Measurements from ENCODE around the gene BRAP. TPM values are rescaled to one million over a fixed set of nuclear protein-coding genes. Genes with fewer than 3 reads are reported as not detected.
"Not testable (repeated sequence)": the region's sequence is repeated elsewhere in the genome, so short reads cannot be mapped to it uniquely, and the experiment has no call there.

The BRAP gene
- total RNA-seq, 5 donors from 2014 or later (not counting 1 experiment from before 2014, with no cell fraction given): 20.4 to 23.3 (median 20.6) TPM

DNA sequence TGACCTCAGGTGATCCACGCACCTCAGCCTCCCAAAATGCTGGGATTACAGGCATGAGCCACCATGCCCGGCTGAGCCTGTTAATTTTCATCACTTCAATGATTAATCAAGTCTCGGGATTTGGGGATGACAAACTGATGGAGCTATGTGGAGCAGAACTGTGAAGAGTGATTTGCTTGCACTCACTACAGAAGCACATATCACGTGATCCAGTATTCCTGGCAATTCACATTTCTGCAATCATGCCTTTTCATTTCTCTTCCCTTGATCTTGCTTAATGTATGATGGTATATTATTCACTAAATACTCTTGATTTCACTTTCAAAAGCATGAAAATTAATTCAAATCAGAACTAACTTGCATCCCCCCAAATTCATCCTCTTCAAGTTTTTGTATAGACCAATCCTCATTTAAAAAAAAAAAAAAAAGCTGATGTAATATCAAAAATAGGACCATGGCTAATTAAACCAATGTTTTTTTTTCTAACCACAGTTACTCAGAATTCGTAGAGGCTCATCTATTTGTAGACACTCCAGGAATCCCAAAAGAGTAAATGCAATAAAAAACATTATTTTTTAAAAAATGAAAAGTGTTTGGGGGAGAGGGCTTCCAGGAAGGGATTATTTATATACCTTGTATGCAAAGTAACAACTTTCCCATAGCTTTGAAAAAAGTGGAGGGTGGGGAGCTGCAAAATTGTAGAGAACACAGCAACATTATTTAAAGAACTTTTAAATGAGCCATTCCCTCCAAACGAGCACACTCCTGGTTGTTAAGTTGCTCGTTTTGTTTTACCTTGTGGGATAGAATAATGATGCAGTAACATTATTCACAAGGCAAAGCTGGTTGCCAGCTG, 79.6 kb downstream of the BRAP start:
- H3K4me3 ChIP-seq (ENCODE audit: control insufficient read depth in 1 of 2, extremely low read depth in 1 of 2, low read length in 1 of 2): no peak overlapping the region
- no peaks in the 10 kb centered on the region for H3K4me1 ChIP-seq (ENCODE audit: control insufficient read depth in 1 of 2, extremely low read depth in 1 of 2, insufficient read depth in 2 of 2, low read length in 2 of 2)
- H3K9me3 Mint-ChIP-seq: no peaks in the 10 kb centered on the region
- H3K4me3 Mint-ChIP-seq: no peak overlapping the region
- no peak overlapping the region for H3K27ac ChIP-seq (ENCODE audit: low read length)
- H3K27ac Mint-ChIP-seq: no peak overlapping the region
- POLR2A ChIA-PET: interaction anchor here (0.5 to 0.6 kb wide), 2 partner anchors 551 to 1064 kb away, joined by 4 read pairs; no protein-coding TSS in a partner anchor
- DNase-seq: no peak
- H3K27me3 Mint-ChIP-seq: no peaks in the 10 kb centered on the region
- no CpG with 5 or more reads among the region's 7 CpGs for WGBS (ENCODE audit: insufficient coverage)
- ATAC-seq (replicated peaks in 1 of 4): no peak
- CTCF ChIA-PET: interaction anchor here (0.5 to 0.6 kb wide), 4 partner anchors 37 to 745 kb away, joined by 3 to 4 read pairs (median 3); no protein-coding TSS in a partner anchor
- H3K27me3 ChIP-seq (replicated peaks in 1 of 2; ENCODE audit: control insufficient read depth in 2 of 2, extremely low read depth in 1 of 2, insufficient read depth in 2 of 2, low read length in 1 of 2): peaks cover 0 to 7% of the 10 kb centered on the region in 2 experiments
- H3K36me3 ChIP-seq (ENCODE audit: control insufficient read depth in 2 of 2, extremely low read depth in 1 of 2, insufficient read depth in 1 of 2, low read length in 1 of 2): no peaks in the 10 kb centered on the region
- no peaks in the 10 kb centered on the region for H3K36me3 Mint-ChIP-seq
- no peaks in the 10 kb centered on the region for H3K4me1 Mint-ChIP-seq
- no peaks in the 10 kb centered on the region for H3K9me3 ChIP-seq

DNA sequence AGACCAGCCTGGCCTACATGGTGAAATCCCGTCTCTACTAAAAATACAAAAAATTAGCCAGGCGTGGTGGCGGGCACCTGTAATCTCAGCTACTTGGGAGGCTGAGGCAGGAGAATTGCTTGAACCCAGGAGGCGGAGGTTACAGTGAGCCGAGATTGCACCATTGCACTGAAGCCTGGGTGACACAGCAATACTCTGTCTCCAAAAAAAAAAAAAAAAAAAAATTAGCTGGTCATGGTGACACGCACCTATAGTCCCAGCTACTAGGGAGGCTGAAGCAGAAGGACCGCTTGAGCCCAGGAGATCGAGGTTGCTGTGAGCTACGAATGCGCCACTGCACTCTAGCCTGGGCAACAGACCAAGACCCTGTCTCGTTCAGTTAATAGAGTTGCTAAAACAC, 82.9 kb downstream of the BRAP start:
- not testable (repeated sequence) for H3K9me3 ChIP-seq; H3K9me3 Mint-ChIP-seq; H3K27ac Mint-ChIP-seq; ATAC-seq (replicated peaks in 1 of 4); H3K27me3 ChIP-seq (replicated peaks in 1 of 2; ENCODE audit: control insufficient read depth in 2 of 2, extremely low read depth in 1 of 2, insufficient read depth in 2 of 2, low read length in 1 of 2); H3K36me3 ChIP-seq (ENCODE audit: control insufficient read depth in 2 of 2, extremely low read depth in 1 of 2, insufficient read depth in 1 of 2, low read length in 1 of 2); H3K27me3 Mint-ChIP-seq; H3K4me1 Mint-ChIP-seq; H3K4me3 Mint-ChIP-seq; DNase-seq; H3K36me3 Mint-ChIP-seq; H3K27ac ChIP-seq (ENCODE audit: low read length); H3K4me3 ChIP-seq (ENCODE audit: control insufficient read depth in 1 of 2, extremely low read depth in 1 of 2, low read length in 1 of 2)
- peaks cover 5 to 11% of the 10 kb centered on the region in 2 experiments for H3K4me1 ChIP-seq (ENCODE audit: control insufficient read depth in 1 of 2, extremely low read depth in 1 of 2, insufficient read depth in 2 of 2, low read length in 2 of 2)
- POLR2A ChIA-PET: interaction anchor here in 1 of 2 donors (0.6 kb wide), 1 partner anchor 939 kb away, joined by 4 read pairs; no protein-coding TSS in a partner anchor
- WGBS (ENCODE audit: insufficient coverage): no CpG with 5 or more reads among the region's 11 CpGs
- CTCF ChIA-PET: interaction anchor here (0.6 to 0.7 kb wide), 2 partner anchors 9 to 85 kb away, joined by 3 to 6 read pairs; no protein-coding TSS in a partner anchor

DNA sequence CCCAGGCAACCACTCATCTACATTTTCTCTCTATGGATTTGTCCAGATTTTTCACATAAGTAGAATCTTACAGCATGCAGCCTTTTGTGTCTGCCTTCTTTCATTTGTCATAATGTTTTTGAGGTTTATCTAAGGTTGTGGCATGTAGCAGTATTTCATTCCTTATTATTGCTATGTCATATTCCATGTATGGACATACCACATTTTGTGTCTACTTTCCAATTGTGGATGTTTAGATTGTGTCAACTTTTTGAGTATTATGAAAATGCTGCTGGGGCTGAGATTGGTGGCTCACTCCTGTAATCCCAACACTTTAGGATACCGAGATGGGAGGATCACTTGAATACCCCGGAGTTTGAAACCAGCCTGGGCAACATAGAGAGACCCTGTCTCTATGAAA, 83.4 kb downstream of the BRAP start:
- WGBS (ENCODE audit: insufficient coverage): 100% methylated on average over 1 of the region's 2 CpGs
- no peak overlapping the region for H3K27ac Mint-ChIP-seq
- no peaks in the 10 kb centered on the region for H3K36me3 ChIP-seq (ENCODE audit: control insufficient read depth in 2 of 2, extremely low read depth in 1 of 2, insufficient read depth in 1 of 2, low read length in 1 of 2)
- H3K4me3 Mint-ChIP-seq: no peak overlapping the region
- H3K27ac ChIP-seq (ENCODE audit: low read length): no peak overlapping the region
- no peak for ATAC-seq (replicated peaks in 1 of 4)
- no peak for DNase-seq
- no peaks in the 10 kb centered on the region for H3K9me3 ChIP-seq
- H3K27me3 Mint-ChIP-seq: no peaks in the 10 kb centered on the region
- ChIA-PET POLR2A (no interaction called here), CTCF (interaction anchor here in 1 of 2 donors (0.7 kb wide), 1 partner anchor 85 kb away, joined by 3 read pairs; no protein-coding TSS in a partner anchor)
- peaks cover 10 to 12% (median 11%) of the 10 kb centered on the region in 3 donors for H3K4me1 Mint-ChIP-seq
- H3K36me3 Mint-ChIP-seq: no peaks in the 10 kb centered on the region
- H3K4me3 ChIP-seq (ENCODE audit: control insufficient read depth in 1 of 2, extremely low read depth in 1 of 2, low read length in 1 of 2): no peak overlapping the region
- H3K27me3 ChIP-seq (replicated peaks in 1 of 2; ENCODE audit: control insufficient read depth in 2 of 2, extremely low read depth in 1 of 2, insufficient read depth in 2 of 2, low read length in 1 of 2): no peaks in the 10 kb centered on the region
- peaks cover 8 to 16% of the 10 kb centered on the region in 2 experiments for H3K4me1 ChIP-seq (ENCODE audit: control insufficient read depth in 1 of 2, extremely low read depth in 1 of 2, insufficient read depth in 2 of 2, low read length in 2 of 2)
- no peaks in the 10 kb centered on the region for H3K9me3 Mint-ChIP-seq

DNA sequence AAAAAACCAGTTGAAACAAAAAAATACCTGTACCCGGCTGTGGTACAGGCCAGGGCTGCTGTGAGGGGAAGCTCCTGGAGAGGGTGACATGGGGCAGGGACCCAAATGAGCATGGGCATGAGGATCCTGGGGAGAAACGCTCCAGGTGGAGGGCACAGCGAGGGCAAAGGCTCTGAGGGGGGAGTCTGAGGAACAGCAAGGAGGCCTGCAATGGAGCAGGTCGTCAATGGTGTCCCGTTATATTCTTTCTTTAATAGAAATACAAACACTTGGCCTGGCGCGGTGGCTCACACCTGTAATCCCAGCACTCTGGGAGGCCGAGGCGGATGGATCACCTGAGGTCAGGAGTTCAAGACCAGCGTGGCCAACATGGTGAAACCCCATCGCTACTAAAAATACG, 84.8 kb downstream of the BRAP start:
- ATAC-seq (replicated peaks in 1 of 4); H3K36me3 ChIP-seq (ENCODE audit: control insufficient read depth in 2 of 2, extremely low read depth in 1 of 2, insufficient read depth in 1 of 2, low read length in 1 of 2); H3K27me3 Mint-ChIP-seq; CTCF ChIA-PET; H3K9me3 Mint-ChIP-seq; POLR2A ChIA-PET; H3K27ac ChIP-seq (ENCODE audit: low read length); H3K27ac Mint-ChIP-seq; H3K9me3 ChIP-seq; DNase-seq; H3K4me3 Mint-ChIP-seq; H3K36me3 Mint-ChIP-seq; H3K4me3 ChIP-seq (ENCODE audit: control insufficient read depth in 1 of 2, extremely low read depth in 1 of 2, low read length in 1 of 2); H3K27me3 ChIP-seq (replicated peaks in 1 of 2; ENCODE audit: control insufficient read depth in 2 of 2, extremely low read depth in 1 of 2, insufficient read depth in 2 of 2, low read length in 1 of 2): not testable (repeated sequence)
- H3K4me1 Mint-ChIP-seq: peaks cover 22 to 24% (median 24%) of the 10 kb centered on the region in 3 donors
- WGBS (ENCODE audit: insufficient coverage): 99% methylated on average over 6 of the region's 12 CpGs
- peaks cover 12 to 21% of the 10 kb centered on the region in 2 experiments for H3K4me1 ChIP-seq (ENCODE audit: control insufficient read depth in 1 of 2, extremely low read depth in 1 of 2, insufficient read depth in 2 of 2, low read length in 2 of 2)

DNA sequence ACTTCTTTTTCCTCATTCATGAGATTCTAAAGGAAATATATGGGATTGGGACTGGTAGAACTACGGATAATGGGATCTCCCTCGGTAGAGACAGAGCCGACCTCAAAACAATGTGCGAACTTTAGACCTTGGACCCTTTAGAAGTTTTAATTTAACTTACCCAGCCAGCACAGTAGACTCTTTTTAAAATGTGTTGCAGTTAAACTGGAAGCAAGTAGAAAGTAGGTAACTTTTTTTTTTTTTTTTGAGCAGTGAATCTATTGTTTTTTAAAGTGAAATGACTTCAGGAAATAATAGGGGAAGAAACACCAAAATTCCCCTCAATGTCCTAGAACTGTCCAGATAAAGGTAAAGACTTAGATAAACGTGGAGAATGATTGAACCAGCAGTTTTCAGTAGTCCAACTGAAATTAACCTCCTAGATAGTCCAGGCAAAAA, 85.5 kb downstream of the BRAP start:
- H3K4me1 ChIP-seq (ENCODE audit: control insufficient read depth in 1 of 2, extremely low read depth in 1 of 2, insufficient read depth in 2 of 2, low read length in 2 of 2): peaks cover 12 to 21% of the 10 kb centered on the region in 2 experiments
- no peak for DNase-seq
- Mint-ChIP-seq H3K27ac (peak overlapping the region; percentile 77 to 90), H3K4me3 (peak overlapping the region; percentile 81 to 87 (median 84)), H3K9me3 (no peaks in the 10 kb centered on the region), H3K27me3 (no peaks in the 10 kb centered on the region), H3K4me1 (peaks cover 27 to 32% (median 31%) of the 10 kb centered on the region in 3 donors), H3K36me3 (no peaks in the 10 kb centered on the region)
- H3K27me3 ChIP-seq (replicated peaks in 1 of 2; ENCODE audit: control insufficient read depth in 2 of 2, extremely low read depth in 1 of 2, insufficient read depth in 2 of 2, low read length in 1 of 2): no peaks in the 10 kb centered on the region
- no CpG with 5 or more reads among the region's 5 CpGs for WGBS (ENCODE audit: insufficient coverage)
- peak overlapping the region; percentile 76 to 93 for H3K4me3 ChIP-seq (ENCODE audit: control insufficient read depth in 1 of 2, extremely low read depth in 1 of 2, low read length in 1 of 2)
- ATAC-seq (replicated peaks in 1 of 4): no peak
- H3K36me3 ChIP-seq (ENCODE audit: control insufficient read depth in 2 of 2, extremely low read depth in 1 of 2, insufficient read depth in 1 of 2, low read length in 1 of 2): no peaks in the 10 kb centered on the region
- CTCF ChIA-PET: no interaction called here
- H3K27ac ChIP-seq (ENCODE audit: low read length): peak overlapping the region; percentile 79
- POLR2A ChIA-PET: no interaction called here
- H3K9me3 ChIP-seq: no peaks in the 10 kb centered on the region

DNA sequence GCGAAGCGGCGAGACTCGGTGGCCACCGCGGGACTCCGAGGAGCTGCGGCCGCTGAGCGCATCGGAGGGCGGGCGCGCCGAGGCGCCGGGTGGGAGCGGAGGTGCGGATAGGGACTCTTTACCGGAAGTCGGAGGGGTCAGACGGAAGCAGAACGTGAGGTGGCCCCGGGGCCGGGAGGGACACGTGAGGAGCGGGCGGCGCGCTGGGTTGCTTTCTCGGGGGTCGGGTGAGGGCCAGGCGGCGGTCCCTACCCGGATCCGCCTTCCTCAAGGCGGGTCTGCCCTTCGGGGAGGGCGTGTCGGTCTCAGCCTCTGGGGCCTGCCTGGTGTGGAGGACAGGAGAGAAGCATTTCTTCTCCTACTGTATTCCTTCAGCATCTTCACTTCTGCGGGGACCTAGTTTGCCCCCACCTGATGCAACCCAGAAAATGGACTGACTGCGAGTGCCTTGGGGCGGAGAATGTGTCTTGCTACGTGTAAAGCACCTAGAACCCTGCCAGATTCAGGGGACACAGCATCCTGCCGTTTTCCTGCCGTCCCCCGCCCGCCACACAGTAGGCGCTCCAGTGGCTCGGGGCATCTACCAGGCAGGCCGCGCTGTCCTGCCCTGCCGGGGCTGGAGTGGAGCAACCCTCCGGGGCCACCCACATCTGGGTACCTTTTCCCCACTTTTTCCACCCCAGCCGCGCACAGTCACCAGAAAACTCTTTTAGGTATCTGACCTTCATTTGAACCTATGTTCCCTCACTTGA, 86.1 kb downstream of the BRAP start:
- WGBS (ENCODE audit: insufficient coverage): under 1% methylated on average over 39 of the region's 56 CpGs
- peak; percentile 61 to 90 (median 76) for DNase-seq

More for the DNA sequence above, 86.1 kb downstream of the BRAP start:
- Mint-ChIP-seq H3K27me3 (no peaks in the 10 kb centered on the region), H3K4me1 (peaks cover 33 to 38% (median 37%) of the 10 kb centered on the region in 3 donors), H3K4me3 (peak overlapping the region; percentile 81 to 87 (median 84)), H3K9me3 (no peaks in the 10 kb centered on the region), H3K27ac (peak overlapping the region; percentile 77 to 90), H3K36me3 (no peaks in the 10 kb centered on the region)
- CTCF ChIA-PET: interaction anchor here in 1 of 2 donors (0.5 kb wide), 1 partner anchor 264 kb away, joined by 3 read pairs; no protein-coding TSS in a partner anchor
- H3K9me3 ChIP-seq: no peaks in the 10 kb centered on the region
- H3K27me3 ChIP-seq (replicated peaks in 1 of 2; ENCODE audit: control insufficient read depth in 2 of 2, extremely low read depth in 1 of 2, insufficient read depth in 2 of 2, low read length in 1 of 2): no peaks in the 10 kb centered on the region
- POLR2A ChIA-PET: no interaction called here
- peak overlapping the region; percentile 76 to 93 for H3K4me3 ChIP-seq (ENCODE audit: control insufficient read depth in 1 of 2, extremely low read depth in 1 of 2, low read length in 1 of 2)
- ATAC-seq (replicated peaks in 1 of 4): peak; percentile 78 to 84 (median 80)
- H3K36me3 ChIP-seq (ENCODE audit: control insufficient read depth in 2 of 2, extremely low read depth in 1 of 2, insufficient read depth in 1 of 2, low read length in 1 of 2): no peaks in the 10 kb centered on the region
- H3K27ac ChIP-seq (ENCODE audit: low read length): peak overlapping the region; percentile 79
- H3K4me1 ChIP-seq (ENCODE audit: control insufficient read depth in 1 of 2, extremely low read depth in 1 of 2, insufficient read depth in 2 of 2, low read length in 2 of 2): peaks cover 12 to 21% of the 10 kb centered on the region in 2 experiments

Data from T-cell (primary cell).